Measurements from ENCODE around the gene C2orf15. TPM values are rescaled to one million over a fixed set of nuclear protein-coding genes. Genes with fewer than 3 reads are reported as not detected.

C2orf15 gene
- total RNA-seq, 3 donors from 2014 or later: 1.3 to 3.6 (median 3.5) TPM

DNA sequence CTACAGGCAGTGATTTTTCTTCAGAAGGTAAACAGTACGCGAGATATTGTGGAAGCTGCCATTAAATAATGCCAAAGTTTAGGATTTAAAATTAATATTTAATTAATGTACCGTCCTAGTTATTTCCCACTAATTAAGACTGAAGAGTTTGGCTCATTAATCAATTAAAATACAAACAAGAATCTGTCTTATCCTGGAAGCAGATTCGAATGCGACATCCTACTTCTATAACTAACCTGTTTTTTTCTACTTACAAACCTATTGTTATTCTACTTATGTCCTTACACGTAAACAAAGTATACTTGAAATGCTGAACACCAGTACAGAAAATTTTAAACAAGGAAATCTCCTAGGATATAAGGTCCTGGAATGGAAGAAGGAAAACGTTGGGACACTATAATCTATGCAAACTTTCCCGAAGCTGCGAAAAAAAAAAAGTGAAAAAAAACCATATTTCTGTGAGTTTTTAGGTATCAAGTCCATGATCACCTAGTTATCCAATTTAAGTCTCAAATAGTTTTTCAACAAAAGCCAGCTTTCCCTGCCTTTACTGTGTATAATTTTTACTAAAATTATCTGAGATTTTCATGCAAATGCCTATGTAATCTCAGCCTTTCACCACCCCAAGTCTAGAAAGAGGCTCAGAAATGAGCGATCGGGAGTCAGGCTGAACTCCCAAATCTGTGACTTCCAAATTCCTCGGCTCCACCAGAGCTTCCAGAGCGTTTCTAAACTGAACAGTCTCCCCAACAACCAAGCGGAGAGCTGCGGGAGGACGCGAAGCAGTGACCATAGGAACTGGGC lies 1.2 kb upstream of the C2orf15 start:
- H3K36me3 ChIP-seq (ENCODE audit: low read depth): no peaks in the 10 kb centered on the region
- H3K4me3 ChIP-seq: peak overlapping the region; percentile 36
- intact Hi-C loops (cut with DNase I, micrococcal nuclease): no loop called here
- ATAC-seq (no peak), DNase-seq (no peak)
- peaks cover 6% of the 10 kb centered on the region for H3K4me1 ChIP-seq (ENCODE audit: low read depth)
- no peaks in the 10 kb centered on the region for H3K9me3 ChIP-seq
- TF ChIP-seq, protein P1, sequence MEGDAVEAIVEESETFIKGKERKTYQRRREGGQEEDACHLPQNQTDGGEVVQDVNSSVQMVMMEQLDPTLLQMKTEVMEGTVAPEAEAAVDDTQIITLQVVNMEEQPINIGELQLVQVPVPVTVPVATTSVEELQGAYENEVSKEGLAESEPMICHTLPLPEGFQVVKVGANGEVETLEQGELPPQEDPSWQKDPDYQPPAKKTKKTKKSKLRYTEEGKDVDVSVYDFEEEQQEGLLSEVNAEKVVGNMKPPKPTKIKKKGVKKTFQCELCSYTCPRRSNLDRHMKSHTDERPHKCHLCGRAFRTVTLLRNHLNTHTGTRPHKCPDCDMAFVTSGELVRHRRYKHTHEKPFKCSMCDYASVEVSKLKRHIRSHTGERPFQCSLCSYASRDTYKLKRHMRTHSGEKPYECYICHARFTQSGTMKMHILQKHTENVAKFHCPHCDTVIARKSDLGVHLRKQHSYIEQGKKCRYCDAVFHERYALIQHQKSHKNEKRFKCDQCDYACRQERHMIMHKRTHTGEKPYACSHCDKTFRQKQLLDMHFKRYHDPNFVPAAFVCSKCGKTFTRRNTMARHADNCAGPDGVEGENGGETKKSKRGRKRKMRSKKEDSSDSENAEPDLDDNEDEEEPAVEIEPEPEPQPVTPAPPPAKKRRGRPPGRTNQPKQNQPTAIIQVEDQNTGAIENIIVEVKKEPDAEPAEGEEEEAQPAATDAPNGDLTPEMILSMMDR (IDR thresholded peaks at IDR 0.05): no peak

DNA sequence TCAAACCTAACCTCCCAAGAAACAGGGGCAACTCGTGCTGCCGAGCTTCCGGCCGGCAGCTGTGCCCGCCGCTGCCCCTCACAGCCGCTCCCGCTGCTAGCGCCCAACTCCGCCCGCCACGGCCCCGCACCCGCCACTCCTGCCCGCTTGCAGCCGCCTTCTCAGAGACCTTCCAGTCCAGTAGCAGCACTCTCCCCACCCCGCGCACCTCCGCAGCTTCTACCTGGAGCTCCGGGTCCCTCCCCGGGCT lies 722 bp upstream of the C2orf15 start:
- no peak for DNase-seq
- H3K36me3 ChIP-seq (ENCODE audit: low read depth): no peaks in the 10 kb centered on the region
- intact Hi-C loops (cut with DNase I, micrococcal nuclease): no loop called here
- ATAC-seq: peak; percentile 48
- H3K4me3 ChIP-seq: peak overlapping the region; percentile 36
- H3K9me3 ChIP-seq: no peaks in the 10 kb centered on the region
- H3K4me1 ChIP-seq (ENCODE audit: low read depth): peaks cover 6% of the 10 kb centered on the region
- TF ChIP-seq, protein P1 (IDR thresholded peaks at IDR 0.05): no peak

DNA sequence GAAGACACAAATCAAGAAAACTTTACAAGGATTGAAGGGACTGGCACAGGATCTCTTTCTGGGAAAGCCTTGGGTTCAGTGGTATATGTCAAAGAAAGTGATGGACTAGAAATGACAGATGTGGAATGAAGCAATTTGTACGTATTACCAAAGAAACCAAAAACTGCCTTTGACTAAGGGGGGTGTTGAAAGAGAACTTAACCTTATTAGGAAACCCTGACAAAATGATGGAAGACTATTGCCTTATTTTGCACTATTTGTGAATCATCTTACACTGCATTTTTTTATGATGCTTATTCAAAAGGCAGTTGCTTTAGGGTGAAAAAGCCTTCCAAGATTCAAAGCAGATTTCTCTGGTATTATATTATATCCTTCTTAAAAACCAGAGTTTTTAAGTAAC lies 9.2 kb downstream of the C2orf15 start:
- Histone ChIP-seq H3K36me3 (ENCODE audit: low read depth) (no peaks in the 10 kb centered on the region), H3K4me1 (ENCODE audit: low read depth) (peaks cover 6% of the 10 kb centered on the region), H3K9me3 (no peaks in the 10 kb centered on the region), H3K4me3 (no peak overlapping the region)
- TF ChIP-seq, protein P1 (IDR thresholded peaks at IDR 0.05): no peak
- DNase-seq (no peak), ATAC-seq (no peak)
- intact Hi-C loops (cut with DNase I, micrococcal nuclease): no loop called here

DNA sequence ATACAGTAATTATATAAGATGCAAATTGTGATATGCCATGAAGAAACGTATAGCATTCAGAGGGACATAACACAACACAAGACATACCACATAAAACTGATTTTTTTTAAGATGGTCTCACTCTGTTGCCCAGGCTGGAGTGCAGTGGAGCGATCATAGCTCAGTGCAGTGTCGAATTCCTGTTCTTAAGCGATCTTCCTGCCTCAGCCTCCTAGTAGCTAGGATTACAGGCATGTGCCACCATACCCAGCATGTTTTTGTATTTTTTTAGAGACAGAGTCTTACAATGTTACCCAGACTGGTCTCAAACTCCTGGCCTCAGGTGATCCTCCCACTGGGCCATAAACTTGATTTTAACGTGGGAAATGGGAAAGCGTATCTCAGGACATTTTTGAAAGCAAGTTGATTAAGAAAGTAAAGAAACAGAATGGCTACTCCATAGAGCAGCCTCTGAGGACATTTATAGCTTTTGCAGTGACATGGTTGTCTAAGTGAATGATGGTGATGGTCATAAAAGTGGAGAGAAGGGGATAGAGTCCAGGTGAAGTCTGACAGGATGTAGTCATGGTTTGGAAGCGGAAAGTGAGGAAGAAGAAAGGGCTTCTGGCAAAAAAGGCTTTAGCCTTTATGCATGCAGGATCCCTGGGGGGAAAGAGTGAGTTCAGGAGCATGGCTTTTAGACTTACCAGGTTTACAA lies 10.8 kb downstream of the C2orf15 start:
- Histone ChIP-seq H3K4me3 (no peak overlapping the region), H3K4me1 (ENCODE audit: low read depth) (peaks cover 13% of the 10 kb centered on the region), H3K9me3 (no peaks in the 10 kb centered on the region), H3K36me3 (ENCODE audit: low read depth) (no peaks in the 10 kb centered on the region)
- intact Hi-C loops (cut with DNase I, micrococcal nuclease): no loop called here
- no peak for DNase-seq
- TF ChIP-seq, protein P1 (IDR thresholded peaks at IDR 0.05): no peak
- ATAC-seq: no peak

DNA sequence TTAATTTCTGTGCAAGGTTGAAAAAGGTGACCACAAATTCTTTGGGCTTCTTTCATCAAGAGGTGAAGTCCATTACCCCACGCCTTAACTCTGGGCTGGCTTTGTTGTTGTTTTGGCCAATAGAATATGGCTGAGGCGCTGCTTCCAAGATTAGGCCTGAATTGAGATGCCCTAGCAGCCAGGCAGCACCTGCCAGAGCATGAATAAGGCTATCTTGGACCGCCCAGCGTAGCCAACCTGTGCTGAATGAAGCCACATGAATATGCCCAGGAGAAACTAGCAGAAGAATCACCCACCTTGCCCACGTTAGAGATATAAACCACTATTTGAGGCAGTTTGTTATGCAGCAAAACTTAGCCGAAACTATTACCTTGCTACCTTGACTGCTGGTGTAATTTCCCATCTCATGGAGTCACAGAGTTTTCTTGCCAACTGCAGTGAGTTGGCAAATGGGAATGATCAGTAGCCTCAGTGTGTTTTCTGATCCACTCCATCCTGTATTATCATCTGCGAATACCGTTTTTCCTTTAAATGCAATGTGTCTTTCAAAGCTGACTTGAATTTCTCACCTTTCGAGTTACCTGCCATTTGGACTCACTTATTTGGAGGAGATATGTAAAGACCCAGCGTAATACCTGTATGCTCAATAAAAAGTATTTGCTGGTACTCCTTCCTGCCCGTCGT lies 12.6 kb downstream of the C2orf15 start:
- TF ChIP-seq, protein P1 (IDR thresholded peaks at IDR 0.05): no peak
- intact Hi-C loops (cut with DNase I, micrococcal nuclease): no loop called here
- ATAC-seq (no peak), DNase-seq (peak in 1 of 3 donors; percentile 14)
- H3K4me1 ChIP-seq (ENCODE audit: low read depth): peaks cover 13% of the 10 kb centered on the region
- H3K36me3 ChIP-seq (ENCODE audit: low read depth): no peaks in the 10 kb centered on the region
- peak overlapping the region; percentile 38 for H3K4me3 ChIP-seq
- H3K9me3 ChIP-seq: no peaks in the 10 kb centered on the region

All from mucosa of descending colon (tissue), 3 donors.